ENCODE results near the gene RAB33A.

GRCh38 chrX:130165181-130165702 lies 6.5 kb upstream of the RAB33A start:
- TF ChIP-seq CTCF (IDR thresholded peaks at IDR 0.05) (no peak), POLR2AphosphoS5 (IDR thresholded peaks at IDR 0.05) (no peak)
